RKO (cell line): ENCODE data around the gene RNASE7.

Experiments
- DNase-seq: peaks from one replicate; pipeline ENCODE4 v3.0.0-alpha.2; 2016; ENCODE audit warnings: low spot score

RNASE7 gene

GRCh38 chr14:21043974-21044618, 1.9 kb downstream of the RNASE7 start:
- no peak for DNase-seq

- DNase-seq = no peak
These were observed 5.2 kb downstream of the RNASE7 start for GRCh38 chr14:21047378-21047781.

- no peak for DNase-seq
These were observed 6.5 kb downstream of the RNASE7 start for GRCh38 chr14:21048638-21049037.

DNA sequence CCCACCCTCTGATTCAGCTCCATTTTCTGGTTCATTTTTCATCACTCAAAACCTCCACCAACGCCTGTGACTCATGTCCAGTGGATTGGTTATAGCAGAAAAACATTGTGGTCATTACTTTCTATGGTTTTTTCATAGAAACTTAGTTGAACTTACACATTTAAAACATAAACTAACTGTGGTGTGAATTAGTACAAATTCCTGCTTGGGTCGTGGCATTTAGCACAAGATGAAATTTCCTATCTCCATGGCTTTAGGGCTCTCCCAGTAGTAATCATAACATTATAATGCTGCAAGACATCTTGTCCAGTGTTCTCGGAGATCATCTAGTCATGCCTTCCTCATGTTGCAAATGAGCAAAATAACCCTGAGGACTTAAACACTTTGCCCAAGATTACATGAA, 7.1 kb downstream of the RNASE7 start:
- DNase-seq = no peak

GRCh38 chr14:21050597-21050996, 8.4 kb downstream of the RNASE7 start:
- no peak for DNase-seq

GRCh38 chr14:21053184-21054122, 11.3 kb downstream of the RNASE7 start:
- no peak for DNase-seq

DNA sequence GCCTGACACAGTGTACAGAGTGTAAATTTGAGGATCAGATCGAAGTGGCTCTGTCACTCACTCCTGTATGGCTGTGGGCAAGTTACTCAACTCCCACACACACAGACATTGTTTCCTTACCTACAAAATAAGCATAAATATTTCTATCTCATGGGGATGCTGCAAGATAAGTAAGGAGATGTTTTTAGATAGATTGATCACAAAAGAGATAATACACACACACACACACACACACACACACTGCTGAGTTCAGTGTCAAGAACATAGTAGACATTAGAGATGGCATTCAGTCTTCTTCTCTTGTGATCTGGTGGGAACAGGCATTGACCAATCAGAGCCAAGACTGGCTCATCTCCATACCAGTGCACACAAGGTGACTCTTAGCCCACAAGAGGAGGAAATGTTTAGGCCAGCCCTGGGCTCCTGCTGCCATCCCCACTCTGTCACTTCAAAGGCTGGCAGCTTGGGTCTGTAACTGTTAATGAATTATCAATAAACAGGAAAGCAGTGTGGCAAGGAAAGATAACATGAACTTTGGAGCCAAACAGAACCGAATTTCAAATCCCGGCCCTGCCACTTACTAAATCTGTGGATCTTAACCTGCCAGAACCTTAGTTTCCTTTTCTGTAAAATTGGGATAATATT, 12.1 kb downstream of the RNASE7 start:
- DNase-seq = no peak

DNA sequence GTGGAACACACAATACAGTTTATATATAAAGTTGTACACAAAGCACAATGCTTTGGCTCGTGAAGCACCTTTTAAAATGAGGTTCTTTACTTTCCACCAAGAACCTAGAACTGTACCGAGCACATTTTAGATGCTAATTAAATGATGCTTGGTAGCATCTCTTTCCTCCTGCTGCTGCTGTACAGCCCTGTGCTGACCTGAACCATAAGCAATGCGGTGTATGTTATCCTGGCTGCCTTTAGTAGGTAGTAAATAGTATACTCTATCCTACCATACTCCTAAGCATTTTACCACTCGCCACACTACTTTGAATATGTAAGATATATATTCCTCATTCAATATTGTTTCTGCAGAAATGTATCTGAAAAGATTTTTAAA, 12.6 kb downstream of the RNASE7 start:
- no peak for DNase-seq

DNA sequence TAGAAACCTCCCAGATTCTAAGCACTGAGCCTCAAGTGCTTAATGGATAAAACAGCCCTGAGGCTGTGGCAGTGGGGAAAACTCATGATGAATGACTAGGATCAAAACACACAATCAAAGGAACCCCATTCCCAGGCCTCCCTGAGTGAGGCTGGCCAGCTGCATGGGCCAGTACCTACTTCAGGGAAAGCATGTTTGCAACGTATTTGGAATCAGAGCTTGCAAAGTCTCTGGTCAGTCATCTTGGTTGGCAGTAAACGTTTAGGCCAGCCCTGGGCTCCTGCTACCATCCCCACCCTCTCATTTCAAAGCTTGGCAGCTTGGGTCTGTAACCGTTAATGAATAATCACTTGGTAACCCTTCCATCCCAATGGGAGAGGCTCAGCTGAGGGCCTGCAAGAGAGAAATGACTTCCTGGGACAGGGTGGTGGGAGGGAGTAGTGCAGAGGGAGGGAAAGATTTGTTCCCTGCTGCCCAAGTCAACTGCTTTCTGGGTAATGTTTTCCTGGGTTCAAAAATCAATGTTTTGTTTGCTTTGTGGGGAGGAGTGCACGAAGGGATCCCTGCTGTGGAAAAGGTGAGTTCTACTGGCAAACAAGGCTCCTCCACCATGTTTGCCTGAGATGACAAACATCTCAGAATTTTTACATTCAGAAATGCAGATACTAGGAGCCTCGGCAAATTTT, 13.4 kb downstream of the RNASE7 start:
- DNase-seq = no peak

DNA sequence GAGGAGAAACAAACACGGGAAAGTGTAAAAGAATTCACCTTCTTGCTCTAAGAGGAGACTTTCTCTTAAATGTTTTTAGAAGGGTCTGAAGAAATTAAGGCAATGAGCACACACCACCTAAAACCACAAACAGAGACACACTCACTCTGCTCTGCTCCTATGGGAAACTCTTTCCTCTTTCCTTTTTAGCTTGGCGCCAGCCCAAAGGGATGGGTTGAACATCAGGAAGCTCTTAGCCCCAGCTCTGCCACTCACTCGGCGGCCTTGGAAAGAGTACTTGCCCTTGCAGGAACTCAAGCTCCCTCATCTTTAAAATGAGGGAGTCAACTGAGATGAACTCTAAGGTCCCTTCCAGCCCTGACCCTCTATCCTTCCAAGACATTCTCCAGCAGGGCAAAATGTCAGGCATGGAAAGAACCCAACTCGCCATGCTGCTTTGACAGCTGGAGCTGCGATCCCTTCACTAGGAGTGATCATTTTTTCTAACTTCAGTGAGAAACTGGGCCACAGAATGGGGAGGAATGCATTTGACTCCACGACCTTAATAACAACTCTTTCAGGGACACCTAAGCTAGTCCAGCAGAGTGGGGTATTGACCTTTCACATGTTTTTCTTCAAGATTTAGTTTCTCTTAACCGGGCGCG, 14.5 kb downstream of the RNASE7 start:
- DNase-seq = no peak

- no peak for DNase-seq
These were observed 15.9 kb downstream of the RNASE7 start, which contains the start of gene RNASE8 for GRCh38 chr14:21057803-21058675. RNASE8 (plus strand) TSS chr14:21057822; CDS start chr14:21057893, 71 bp downstream.

- no peak for DNase-seq
These were observed 16.7 kb downstream of the RNASE7 start for GRCh38 chr14:21058903-21059302.

GRCh38 chr14:21059842-21060613, 17.9 kb downstream of the RNASE7 start:
- no peak for DNase-seq

DNA sequence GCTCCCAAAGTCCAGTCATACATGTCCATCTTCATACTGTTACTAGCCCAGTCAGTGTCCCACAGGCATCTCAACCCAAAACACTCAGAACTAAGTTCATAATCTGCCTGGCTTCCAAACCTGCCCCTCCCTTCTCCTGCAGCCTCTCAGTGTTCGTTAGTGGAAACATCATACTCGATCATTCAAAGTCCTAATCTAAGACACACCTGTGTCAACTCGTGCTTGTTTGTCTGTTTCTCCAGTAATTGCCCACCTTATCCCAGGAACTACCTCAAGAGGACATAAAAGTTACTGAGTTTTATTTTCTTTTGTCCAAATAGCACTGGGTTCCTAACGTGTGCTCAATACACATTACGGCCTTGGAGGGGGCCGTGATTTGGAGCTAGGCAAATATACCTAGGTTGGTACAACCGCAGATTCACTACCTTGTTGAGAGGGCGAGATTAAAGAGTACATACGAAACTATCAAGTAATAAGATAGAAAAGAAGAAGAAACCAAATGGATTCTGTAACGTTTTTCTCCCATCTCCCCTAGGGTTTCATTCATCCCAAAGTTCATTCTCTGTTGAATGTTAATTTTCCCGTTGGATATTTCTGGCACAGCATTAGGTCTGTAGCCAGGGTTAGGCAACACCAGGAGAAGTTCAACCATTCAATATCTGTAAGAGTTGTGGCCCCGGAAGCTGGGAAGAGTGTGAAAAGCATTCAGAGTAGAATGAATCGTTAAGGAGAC, 18.6 kb downstream of the RNASE7 start:
- no peak for DNase-seq

DNA sequence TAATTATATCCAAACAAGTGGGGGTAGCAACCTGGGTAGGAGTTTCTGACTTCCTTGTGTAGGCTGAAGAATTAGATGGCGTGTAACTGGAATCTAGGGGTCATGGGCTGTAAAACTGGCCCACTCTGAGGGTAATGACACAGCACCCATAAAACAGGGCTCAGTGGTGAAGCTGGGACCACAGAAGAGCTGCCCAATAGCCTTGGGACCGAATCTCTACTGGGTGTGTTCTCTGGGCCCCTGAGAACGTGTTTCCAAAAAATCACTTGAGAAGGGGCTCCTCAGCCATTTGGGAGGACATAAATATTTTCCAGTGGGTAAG, 19.1 kb downstream of the RNASE7 start:
- no peak for DNase-seq

GRCh38 chr14:21063479-21063878, 21.3 kb downstream of the RNASE7 start:
- no peak for DNase-seq

GRCh38 chr14:21066882-21067502, 24.8 kb downstream of the RNASE7 start:
- DNase-seq = peak; percentile 57

DNA sequence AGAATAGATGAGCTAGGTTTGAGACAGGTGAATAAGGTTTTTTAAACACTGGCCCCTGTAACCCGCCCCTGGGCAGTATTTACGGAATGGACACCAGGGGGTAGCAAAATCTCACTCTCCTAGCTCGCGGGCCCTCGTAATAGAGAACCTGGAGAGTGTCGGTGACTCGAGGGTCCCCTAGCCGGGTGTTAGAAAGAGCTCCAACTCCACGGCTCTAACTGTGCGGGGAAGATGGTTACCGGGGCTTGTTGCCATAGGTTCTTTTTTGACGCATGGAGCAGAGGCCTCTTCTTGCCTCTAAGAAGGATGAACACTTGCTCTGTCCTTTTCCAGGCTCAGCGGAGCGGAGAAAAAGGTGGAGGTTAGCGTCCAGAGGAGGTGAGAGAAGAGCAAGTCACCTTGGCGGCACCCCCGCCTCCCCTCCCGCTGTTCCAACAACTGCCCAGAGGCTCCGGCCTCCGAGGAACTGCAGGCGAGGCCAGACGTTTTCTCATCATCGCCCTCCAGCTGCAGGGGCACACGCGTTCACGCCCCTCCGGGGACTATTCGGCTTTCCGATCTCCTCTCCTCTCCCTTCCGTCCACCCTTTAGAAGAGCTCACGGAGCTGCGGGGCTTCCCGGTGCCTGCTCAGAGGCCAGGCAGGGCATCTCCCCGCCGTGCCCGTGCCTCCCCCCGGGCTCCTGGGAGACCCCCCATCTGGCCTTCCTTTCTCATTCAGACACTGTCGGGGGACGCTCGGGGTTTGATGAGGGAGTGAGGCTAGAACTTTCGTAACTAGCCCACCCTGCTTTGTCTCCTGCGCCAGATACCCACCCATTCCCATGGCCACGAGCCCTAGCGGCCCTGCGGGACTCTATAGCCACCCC, 26.6 kb downstream of the RNASE7 start:
- peak; percentile 58 for DNase-seq
